ENCODE data around the gene TANC2. TPM values are rescaled to one million over a fixed set of nuclear protein-coding genes. Genes with fewer than 3 reads are reported as not detected.
A peak's percentile ranks its signal among the peaks of the same experiment; 100 is the strongest.

Gene TANC2
- total and polyA plus RNA-seq, 9 of the 15 experiments (the other 6 are each of a cell fraction or from before 2014, with no cell fraction given) = 0.46 to 7.8 (median 4.5) TPM

GRCh38 chr17:62968445-62968923 is 2.4 kb downstream of the TANC2 start (continued):
- no peak for TF ChIP-seq ATF3 (IDR thresholded peaks at IDR 0.05)
- TF ChIP-seq ATF3 (CRISPR knock-in tag; conservative IDR thresholded peaks at IDR 0.05) = no peak
- TF ChIP-seq EHMT2 (IDR thresholded peaks at IDR 0.05) = 0 out of 2 replicates have a peak, but pooled peaks have one; percentile 58
- TF ChIP-seq MTA2 (IDR thresholded peaks at IDR 0.05; ENCODE audit: low read depth) = peak; percentile 14; the same call in 1 of the 2 replicates
- TF ChIP-seq MAZ (CRISPR knock-in tag; conservative IDR thresholded peaks at IDR 0.05 in 1 of 2, IDR thresholded peaks at IDR 0.05 in 1 of 2) = peak in 1 of 2 experiments; percentile 60; a peak in 2 of 4 replicates
- TF ChIP-seq SMARCA4 (IDR thresholded peaks at IDR 0.05) = 0 out of 2 replicates have a peak, but pooled peaks have one; percentile 18
- no peak for TF ChIP-seq NFE2L1 (tag; IDR thresholded peaks at IDR 0.05; ENCODE audit: borderline replicate concordance, low read depth)
- 0 out of 2 replicates have a peak, but pooled peaks have one; percentile 41 for TF ChIP-seq KLF16 (IDR thresholded peaks at IDR 0.05)
- TF ChIP-seq ZNF740 (CRISPR knock-in tag; IDR thresholded peaks at IDR 0.05) = no peak
- TF ChIP-seq ZNF740 (tag; IDR thresholded peaks at IDR 0.05) = no peak
- TF ChIP-seq ZNF146 (CRISPR knock-in tag; IDR thresholded peaks at IDR 0.05; ENCODE audit: unreplicated experiment) = no peak
- 0 out of 2 replicates have a peak, but pooled peaks have one; percentile 42 for TF ChIP-seq BMI1 (IDR thresholded peaks at IDR 0.05; ENCODE audit: low read length)
- TF ChIP-seq RB1 (IDR thresholded peaks at IDR 0.05; ENCODE audit: low read depth) = peak; percentile 42; the same call in 1 of the 2 replicates
- TF ChIP-seq NUFIP1 (IDR thresholded peaks at IDR 0.05; ENCODE audit: partially characterized antibody) = no peak
- no peak for TF ChIP-seq SIRT6 (IDR thresholded peaks at IDR 0.05; ENCODE audit: low read depth, low read length)
- TF ChIP-seq SMC3 (conservative IDR thresholded peaks at IDR 0.05; ENCODE audit: insufficient read depth, low read depth, low read length) = peak; percentile 75
- TF ChIP-seq LCOR (CRISPR knock-in tag; IDR thresholded peaks at IDR 0.05) = 0 out of 2 replicates have a peak, but pooled peaks have one; percentile 15
- TF ChIP-seq NFATC3 (IDR thresholded peaks at IDR 0.05) = peak; percentile 36; the same call in 1 of the 2 replicates
- TF ChIP-seq LEF1 (IDR thresholded peaks at IDR 0.05) = 0 out of 2 replicates have a peak, but pooled peaks have one; percentile 41
- 0 out of 2 replicates have a peak, but pooled peaks have one; percentile 41 for TF ChIP-seq MTA3 (IDR thresholded peaks at IDR 0.05; ENCODE audit: borderline replicate concordance)
- TF ChIP-seq CTBP1 (IDR thresholded peaks at IDR 0.05; ENCODE audit: borderline replicate concordance) = peak; percentile 55; the same call in 1 of the 2 replicates
- TF ChIP-seq GABPA (tag; conservative IDR thresholded peaks at IDR 0.05; ENCODE audit: low read depth) = 0 out of 2 replicates have a peak, but pooled peaks have one; percentile 26
- peak; percentile 67; the same call in 1 of the 2 replicates for TF ChIP-seq ELF1 (tag; IDR thresholded peaks at IDR 0.05)
- TF ChIP-seq RCOR1 (IDR thresholded peaks at IDR 0.05; ENCODE audit: borderline replicate concordance in 1 of 2, low read depth in 2 of 2, low read length in 2 of 2) = 0 out of 4 replicates have a peak, but pooled peaks of 1 of the 2 experiments have one; percentile 39
- peak; percentile 47; the same call in 1 of the 2 replicates for TF ChIP-seq JUND (IDR thresholded peaks at IDR 0.05; ENCODE audit: borderline replicate concordance, low read depth, low read length)
- no peak; the same call in 2 of the 3 replicates for TF ChIP-seq JUND (tag; IDR thresholded peaks at IDR 0.05; ENCODE audit: borderline replicate concordance, low read depth, low read length)
- TF ChIP-seq EP400 (IDR thresholded peaks at IDR 0.05) = no peak
